ENCODE results near the gene CRNN.

The CRNN gene

DNA sequence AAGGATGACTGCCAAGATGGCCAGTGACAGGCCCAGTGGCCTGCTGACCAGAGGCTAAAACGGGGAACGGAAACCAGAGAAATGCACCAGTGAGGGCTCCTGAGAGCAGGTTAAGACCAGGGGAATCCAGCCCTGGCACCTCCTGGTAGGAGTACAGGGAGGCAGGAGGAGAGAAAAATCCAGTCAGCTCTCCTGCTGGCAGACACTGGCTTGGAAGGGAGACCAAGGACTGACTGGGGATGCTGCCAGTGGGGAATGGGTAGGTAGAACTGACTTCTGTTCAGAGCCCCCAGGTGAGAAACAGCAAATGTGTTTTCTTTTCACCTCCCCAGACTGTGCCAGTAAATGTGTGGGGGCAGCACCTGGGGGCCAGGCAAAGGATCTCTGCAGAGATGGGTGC lies 27.7 kb upstream of the CRNN start:
- Mint-ChIP-seq H3K9me3 (no peaks in the 10 kb centered on the region), H3K36me3 (no peaks in the 10 kb centered on the region), H3K27me3 (peaks cover 27% of the 10 kb centered on the region), H3K4me3 (no peak overlapping the region), H3K4me1 (peaks cover 7% of the 10 kb centered on the region), H3K27ac (no peak overlapping the region)
- ATAC-seq: no peak

DNA sequence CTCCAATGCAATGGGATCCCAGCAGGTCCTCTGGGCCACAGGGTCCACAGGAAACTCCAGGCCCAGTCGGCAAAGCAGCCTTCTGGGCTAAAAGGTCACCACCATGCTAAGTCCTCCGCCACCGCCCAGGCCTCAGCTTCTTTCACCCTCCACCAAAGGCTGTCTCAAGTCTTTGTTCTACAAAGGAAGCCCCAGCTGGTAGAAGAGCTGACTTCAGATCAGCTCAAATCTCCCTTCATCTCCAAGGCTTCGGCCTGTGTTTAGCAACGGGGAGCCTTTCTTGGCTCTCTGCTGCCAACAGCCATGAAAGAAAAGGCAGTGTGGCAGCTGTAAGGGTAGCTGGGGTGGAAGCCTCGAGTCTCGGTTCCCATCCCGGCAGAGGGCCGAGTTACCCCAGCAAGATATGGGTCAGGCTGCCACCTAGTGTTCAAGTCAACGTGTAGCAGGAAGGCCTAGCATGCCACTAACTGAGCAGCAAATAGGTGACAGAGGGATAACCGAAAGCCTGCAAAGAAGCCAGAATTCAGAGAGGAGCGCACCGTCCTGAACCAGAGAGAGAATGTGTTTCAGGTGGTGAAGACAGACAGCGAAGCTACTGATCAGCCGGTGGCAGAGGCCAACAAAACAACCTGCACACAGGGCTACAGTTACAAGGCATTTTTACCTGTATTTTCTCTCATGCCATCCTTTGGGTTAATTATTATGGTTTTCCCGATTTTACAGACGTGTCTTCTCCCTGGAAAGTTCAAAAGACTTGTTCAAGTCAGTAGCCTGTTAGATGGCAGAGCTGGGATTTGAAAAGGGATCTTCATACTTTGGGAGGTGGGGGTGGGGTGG lies 26.8 kb upstream of the CRNN start:
- Mint-ChIP-seq H3K36me3 (no peaks in the 10 kb centered on the region), H3K9me3 (no peaks in the 10 kb centered on the region), H3K4me1 (peaks cover 7% of the 10 kb centered on the region), H3K27me3 (peaks cover 36% of the 10 kb centered on the region), H3K4me3 (no peak overlapping the region), H3K27ac (no peak overlapping the region)
- ATAC-seq: peak; percentile 96

DNA sequence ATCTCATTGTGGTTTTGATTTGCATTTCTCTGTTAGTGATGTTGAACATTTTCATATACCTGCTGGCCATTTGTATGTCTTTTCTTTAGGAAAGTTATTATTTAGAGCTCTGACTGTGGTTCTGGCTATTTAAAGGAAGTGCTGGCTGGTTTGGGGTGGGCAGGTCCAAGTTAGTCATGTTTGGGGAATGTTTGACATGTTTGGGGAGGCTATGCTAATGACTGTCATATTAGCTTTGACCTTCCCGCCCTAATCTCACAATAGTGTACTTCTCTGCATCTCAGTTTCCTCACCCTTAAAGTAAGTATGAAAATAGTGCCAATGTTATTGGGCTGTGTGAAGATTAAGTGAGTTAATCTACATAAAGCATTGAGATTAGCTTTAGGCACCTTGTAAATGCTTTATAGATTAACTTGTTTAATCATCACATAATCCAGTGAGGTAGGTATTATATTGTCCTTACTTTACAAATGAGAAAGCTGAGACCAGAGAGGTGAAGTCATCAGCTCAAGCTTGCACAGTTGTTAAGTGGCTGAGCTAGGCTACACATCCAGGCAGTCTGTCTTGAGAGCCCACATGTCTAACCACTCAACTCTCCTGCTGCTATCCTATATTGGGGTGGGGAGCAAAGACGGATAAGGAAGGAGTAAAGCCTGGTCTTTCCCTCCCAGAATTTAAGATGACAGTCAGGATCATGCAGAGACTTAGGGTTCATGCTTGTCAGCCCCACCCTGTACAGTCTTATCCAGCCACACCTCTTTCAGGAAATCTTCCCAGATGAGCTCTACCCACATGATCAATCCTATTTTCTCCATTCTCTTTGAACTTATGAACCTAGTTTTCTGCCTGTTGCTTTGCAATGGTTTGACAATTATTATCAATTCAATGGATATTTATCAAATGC lies 22.8 kb upstream of the CRNN start:
- H3K9me3 Mint-ChIP-seq: no peaks in the 10 kb centered on the region

DNA sequence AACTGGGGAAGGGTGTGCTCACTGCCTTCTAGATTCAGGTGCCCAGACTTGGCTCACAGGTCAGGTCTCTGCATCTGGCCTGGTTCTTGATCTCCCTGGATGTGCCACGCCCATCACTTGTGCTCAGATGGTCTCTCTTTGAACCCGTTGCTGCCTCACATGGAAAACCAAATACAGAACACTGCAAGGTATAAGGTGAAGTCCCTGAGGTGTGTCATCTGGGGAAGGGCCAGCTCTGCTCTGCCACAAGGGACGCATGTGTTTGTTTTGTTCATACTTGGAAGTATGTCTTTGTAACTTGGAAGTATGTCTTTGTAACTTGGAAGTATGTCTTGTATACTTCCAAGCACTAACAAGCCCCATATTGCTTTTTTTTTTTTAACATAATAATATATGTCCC lies 13.4 kb upstream of the CRNN start:
- Mint-ChIP-seq H3K9me3 (peaks cover 6% of the 10 kb centered on the region), H3K27ac (no peak overlapping the region), H3K36me3 (no peaks in the 10 kb centered on the region), H3K4me1 (no peaks in the 10 kb centered on the region), H3K27me3 (peaks cover 15% of the 10 kb centered on the region), H3K4me3 (no peak overlapping the region)
- ATAC-seq: no peak

More for the DNA sequence above, 22.8 kb upstream of the CRNN start:
- Mint-ChIP-seq H3K36me3 (no peaks in the 10 kb centered on the region), H3K4me3 (no peak overlapping the region), H3K4me1 (peaks cover 7% of the 10 kb centered on the region), H3K27ac (no peak overlapping the region), H3K27me3 (peaks cover 40% of the 10 kb centered on the region)
- no peak for ATAC-seq

DNA sequence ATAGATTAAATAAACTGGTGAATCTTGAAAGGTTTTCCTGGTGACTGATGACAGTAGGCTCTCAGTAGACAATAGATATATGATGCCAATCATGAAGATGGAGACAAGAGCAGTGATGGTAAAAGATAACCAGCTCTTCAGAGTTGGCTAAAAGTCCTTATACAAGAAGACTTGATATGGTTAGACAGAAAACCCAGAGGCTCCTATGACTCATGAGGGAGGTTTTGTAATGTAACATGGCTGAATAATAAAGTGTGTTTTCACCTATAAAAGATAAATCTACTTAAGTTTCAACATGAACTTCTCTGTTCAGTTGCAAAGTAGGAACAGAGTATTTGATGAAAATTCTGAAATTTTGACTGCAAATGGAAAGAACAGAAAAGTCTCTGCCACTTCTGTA lies 12.7 kb upstream of the CRNN start:
- H3K4me1 Mint-ChIP-seq: no peaks in the 10 kb centered on the region
- ATAC-seq: no peak
- no peak overlapping the region for H3K4me3 Mint-ChIP-seq
- H3K27me3 Mint-ChIP-seq: peaks cover 15% of the 10 kb centered on the region
- no peaks in the 10 kb centered on the region for H3K36me3 Mint-ChIP-seq
- H3K9me3 Mint-ChIP-seq: peaks cover 6% of the 10 kb centered on the region
- H3K27ac Mint-ChIP-seq: no peak overlapping the region

DNA sequence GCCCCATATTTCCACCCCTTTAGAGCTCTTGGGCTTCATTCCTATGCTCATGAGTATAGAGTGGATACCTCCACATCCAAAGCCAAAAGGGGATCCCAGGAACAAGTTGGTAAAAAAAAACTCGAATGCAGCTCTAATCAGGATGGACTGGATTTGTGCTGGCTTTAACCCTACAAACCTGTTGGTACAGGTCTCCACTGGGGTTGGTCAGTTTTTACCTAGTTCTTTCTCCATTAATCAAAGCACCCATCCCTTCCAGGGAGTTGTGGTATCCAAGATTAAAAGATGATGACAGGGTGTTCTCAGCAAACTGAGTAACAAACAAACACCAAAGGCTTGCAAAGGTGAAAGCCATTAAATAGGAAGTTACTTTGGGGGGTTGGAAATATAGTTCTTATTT lies 5.9 kb upstream of the CRNN start:
- Mint-ChIP-seq H3K36me3 (no peaks in the 10 kb centered on the region), H3K9me3 (peaks cover 6% of the 10 kb centered on the region), H3K27ac (no peak overlapping the region), H3K4me3 (no peak overlapping the region), H3K4me1 (no peaks in the 10 kb centered on the region), H3K27me3 (peaks cover 29% of the 10 kb centered on the region)
- no peak for ATAC-seq

DNA sequence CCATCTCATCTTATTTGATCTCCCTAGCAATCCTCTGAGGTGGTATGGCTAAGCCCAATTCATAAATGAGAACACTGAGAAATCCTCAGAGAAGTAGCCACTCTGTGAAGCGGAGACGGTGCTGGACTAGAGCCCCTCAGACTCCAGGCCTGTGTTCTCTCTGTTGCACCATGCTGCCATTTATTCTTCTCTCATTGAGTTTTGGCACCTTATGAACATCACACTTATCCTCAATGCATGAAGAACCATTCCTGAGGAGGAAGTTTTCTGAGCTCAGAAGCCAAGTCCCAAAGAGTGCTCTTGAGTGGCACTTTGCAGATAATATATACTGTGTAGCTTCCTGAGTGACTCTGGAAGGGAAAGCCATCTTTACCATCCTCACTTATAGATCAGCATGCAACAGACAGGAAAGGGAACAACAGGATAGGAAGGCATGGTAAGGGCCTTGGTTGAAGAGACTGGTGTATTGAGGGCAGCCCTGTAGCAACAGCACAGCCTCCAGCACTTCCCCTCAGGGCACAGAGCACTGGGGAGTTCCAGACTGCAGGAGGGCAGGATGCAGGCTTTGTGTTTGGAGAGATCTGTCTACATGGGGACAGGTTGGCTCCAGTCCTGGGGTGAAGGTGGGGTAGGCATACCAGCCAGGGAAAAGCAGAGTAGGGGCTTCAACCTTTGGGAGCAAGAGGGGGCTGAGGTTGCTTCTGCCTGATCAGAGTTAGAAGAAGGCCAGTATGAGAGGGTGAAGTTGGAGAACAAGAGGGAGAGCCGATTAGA lies 1.6 kb upstream of the CRNN start:
- Mint-ChIP-seq H3K9me3 (no peaks in the 10 kb centered on the region), H3K4me1 (no peaks in the 10 kb centered on the region), H3K27ac (no peak overlapping the region), H3K4me3 (no peak overlapping the region), H3K36me3 (no peaks in the 10 kb centered on the region), H3K27me3 (peaks cover 17% of the 10 kb centered on the region)
- no peak for ATAC-seq

DNA sequence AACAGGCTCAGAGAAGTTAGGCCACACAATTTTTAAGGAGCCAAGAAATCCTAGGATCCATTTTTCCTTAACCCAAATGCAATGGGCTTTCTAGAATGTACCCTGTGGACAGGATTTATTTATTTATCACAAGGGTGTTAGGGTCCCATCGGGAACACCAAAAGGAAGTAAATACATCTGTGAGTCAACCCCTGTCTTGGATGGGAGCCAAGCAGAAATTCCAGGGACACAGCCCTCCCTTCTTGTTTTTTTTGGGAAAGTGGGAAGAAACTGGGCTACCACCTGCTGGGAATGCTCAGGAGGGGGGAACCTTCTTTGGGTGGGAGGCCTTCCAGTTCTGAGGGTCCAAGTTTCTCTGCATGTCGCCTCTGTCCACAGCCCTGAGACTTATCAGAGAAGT lies 1.3 kb downstream of the CRNN start:
- Mint-ChIP-seq H3K27me3 (peaks cover 42% of the 10 kb centered on the region), H3K4me1 (no peaks in the 10 kb centered on the region), H3K27ac (no peak overlapping the region), H3K36me3 (no peaks in the 10 kb centered on the region), H3K4me3 (no peak overlapping the region), H3K9me3 (no peaks in the 10 kb centered on the region)
- no peak for ATAC-seq

DNA sequence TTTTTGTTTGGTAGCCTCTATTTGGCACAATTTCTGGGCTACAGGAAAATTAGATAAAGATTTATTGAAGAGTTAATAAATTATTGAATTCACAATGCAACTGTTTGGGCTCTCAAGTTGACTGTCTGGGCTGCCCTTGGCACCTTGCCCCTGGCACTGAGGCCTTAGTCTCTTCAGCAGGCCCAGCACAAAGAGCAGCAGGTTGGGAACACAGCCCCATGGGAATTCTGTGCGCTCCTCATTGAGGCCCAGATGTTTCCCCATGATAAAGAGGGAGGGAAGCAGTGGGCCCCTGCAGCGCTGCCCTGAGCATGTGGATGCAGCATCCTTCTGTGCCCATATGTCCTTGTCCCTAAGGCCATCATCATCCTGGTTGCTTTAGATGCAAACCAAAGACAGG lies 2.9 kb downstream of the CRNN start:
- H3K27me3 Mint-ChIP-seq: peaks cover 54% of the 10 kb centered on the region
- no peak for ATAC-seq
- no peak overlapping the region for H3K27ac Mint-ChIP-seq
- no peaks in the 10 kb centered on the region for H3K36me3 Mint-ChIP-seq
- H3K4me3 Mint-ChIP-seq: no peak overlapping the region
- H3K4me1 Mint-ChIP-seq: no peaks in the 10 kb centered on the region
- H3K9me3 Mint-ChIP-seq: no peaks in the 10 kb centered on the region

DNA sequence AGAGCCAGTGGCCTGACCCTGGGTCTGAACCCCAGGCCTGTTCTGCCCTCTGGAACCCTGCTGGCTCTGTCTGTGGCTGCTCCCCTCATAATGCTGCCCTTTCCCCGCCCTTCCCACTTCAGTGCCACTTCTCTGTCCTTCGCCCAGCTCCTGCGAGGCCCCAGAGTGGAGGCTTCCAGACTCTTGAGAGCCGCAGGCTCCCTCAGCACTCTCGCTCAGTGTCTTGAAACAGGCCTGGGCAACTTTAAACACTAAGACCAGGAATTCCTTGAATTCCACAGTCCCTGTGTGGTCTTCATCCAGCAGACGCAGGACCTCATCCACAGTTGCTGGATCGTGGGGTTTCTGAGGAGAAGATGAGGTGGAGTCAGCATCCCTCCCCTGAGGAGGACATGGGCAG lies 3.5 kb downstream of the CRNN start:
- peaks cover 54% of the 10 kb centered on the region for H3K27me3 Mint-ChIP-seq

DNA sequence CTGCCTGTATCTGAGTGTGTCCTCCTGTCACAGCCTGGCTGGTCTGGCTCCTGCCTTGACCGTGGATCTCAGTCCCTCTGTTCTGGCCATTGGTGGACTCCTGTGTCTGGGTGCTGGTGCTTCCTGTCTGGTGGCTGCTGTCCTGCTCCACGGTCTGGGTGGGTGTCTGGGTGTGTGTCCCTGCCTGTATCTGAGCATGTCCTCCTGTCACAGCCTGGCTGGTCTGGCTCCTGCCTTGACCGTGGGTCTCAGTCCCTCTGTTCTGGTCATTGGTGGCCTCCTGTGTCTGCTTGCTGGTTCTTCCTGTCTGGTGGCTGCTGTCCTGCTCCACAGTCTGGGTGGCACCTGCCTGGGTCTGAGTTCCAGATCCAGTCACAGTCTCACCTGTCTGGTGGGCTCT lies 4.0 kb downstream of the CRNN start:
- Mint-ChIP-seq H3K27me3 (peaks cover 55% of the 10 kb centered on the region), H3K4me3 (no peak overlapping the region), H3K4me1 (no peaks in the 10 kb centered on the region), H3K27ac (no peak overlapping the region), H3K36me3 (no peaks in the 10 kb centered on the region), H3K9me3 (no peaks in the 10 kb centered on the region)
- peak; percentile 13 for ATAC-seq

More for the DNA sequence above, 3.5 kb downstream of the CRNN start:
- Mint-ChIP-seq H3K4me1 (no peaks in the 10 kb centered on the region), H3K4me3 (no peak overlapping the region), H3K36me3 (no peaks in the 10 kb centered on the region), H3K9me3 (no peaks in the 10 kb centered on the region), H3K27ac (no peak overlapping the region)
- ATAC-seq: peak; percentile 32

DNA sequence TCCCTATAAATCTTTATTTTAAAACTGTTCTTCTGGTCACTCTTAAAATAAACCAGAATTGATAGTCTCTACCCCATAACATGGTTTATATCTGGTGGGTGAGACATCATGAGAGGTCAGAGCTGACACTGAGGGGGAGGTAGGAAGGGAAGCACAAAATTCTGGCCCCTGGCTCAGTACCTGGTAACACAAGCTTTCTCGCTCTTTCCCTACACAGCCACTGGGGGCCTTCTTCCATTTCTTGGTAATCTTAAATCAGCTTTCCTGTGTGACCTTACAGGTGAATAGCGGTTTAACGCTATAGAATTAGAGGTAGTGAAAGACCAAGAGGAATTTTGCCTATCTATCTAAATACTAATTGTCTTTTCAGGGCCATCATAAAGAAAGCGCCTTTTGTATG lies 5.4 kb downstream of the CRNN start:
- H3K4me1 Mint-ChIP-seq: no peaks in the 10 kb centered on the region
- peaks cover 64% of the 10 kb centered on the region for H3K27me3 Mint-ChIP-seq
- no peak for ATAC-seq
- H3K27ac Mint-ChIP-seq: no peak overlapping the region
- H3K9me3 Mint-ChIP-seq: no peaks in the 10 kb centered on the region
- no peaks in the 10 kb centered on the region for H3K36me3 Mint-ChIP-seq
- H3K4me3 Mint-ChIP-seq: no peak overlapping the region

DNA sequence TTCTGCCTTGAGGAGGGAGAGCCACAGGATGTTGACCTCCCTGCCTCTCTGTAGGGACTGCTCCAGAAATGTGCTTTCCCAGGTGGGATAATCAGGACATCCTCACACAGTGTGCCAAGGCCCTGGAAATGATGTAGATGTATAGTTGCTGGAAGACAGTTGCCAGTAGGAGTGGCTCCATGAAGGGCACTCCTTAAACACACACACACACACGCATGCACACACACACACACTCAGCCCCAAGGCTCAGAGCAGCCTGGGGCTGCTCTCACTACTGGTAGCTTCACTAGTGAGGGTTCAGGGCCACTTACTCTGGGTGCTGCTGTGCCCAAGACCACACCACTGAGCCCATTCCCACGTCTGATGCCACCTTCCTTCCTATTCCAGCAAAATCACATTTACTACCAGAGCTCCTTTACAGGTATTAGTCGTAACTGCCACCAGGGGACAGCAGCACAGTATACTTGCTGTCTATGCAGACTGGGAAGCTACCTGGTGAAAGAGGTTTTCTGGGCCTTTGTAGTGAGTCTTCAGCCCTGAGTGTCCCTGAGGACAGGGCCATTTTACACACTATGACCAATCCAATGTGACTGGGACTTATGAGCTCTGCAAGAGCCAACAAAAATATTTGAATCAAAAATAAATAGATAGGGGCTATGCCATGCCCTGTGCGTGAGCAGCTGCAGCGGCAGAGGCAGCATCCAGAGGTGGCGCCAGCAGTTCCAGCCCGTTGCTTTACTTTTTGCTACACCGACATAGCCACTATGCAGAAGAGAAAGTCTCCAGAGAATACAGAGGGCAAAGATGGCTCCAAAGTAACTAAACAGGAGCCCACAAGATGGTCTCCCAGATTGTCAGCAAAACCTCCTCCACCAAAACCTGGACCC lies 15.0 kb downstream of the CRNN start:
- ATAC-seq: peak; percentile 47
- H3K4me1 Mint-ChIP-seq: no peaks in the 10 kb centered on the region
- H3K27me3 Mint-ChIP-seq: peaks cover 12% of the 10 kb centered on the region
- H3K36me3 Mint-ChIP-seq: no peaks in the 10 kb centered on the region
- H3K27ac Mint-ChIP-seq: no peak overlapping the region
- no peak overlapping the region for H3K4me3 Mint-ChIP-seq
- no peaks in the 10 kb centered on the region for H3K9me3 Mint-ChIP-seq

DNA sequence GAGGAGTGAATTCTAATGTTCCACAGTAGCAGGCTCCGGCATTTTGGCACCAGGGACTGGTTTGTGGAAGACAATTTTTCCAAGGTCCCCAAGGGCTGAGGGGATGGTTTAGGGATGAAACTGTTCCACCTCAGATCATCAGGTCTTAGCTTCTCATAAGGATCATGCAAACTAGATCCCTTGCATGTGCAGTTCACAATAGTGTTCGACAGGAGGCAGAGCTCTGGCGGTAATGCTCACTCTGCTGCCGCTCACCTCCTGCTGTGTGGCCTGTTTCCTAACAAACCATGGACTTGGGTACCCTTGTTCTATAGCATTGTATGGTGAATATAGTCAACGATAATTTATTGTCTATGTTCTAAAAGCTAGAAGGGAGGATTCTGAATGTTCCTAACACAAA lies 16.6 kb downstream of the CRNN start:
- Mint-ChIP-seq H3K27ac (no peak overlapping the region), H3K4me1 (no peaks in the 10 kb centered on the region), H3K9me3 (no peaks in the 10 kb centered on the region), H3K27me3 (peaks cover 28% of the 10 kb centered on the region), H3K36me3 (no peaks in the 10 kb centered on the region), H3K4me3 (no peak overlapping the region)
- no peak for ATAC-seq

All from stimulated activated memory B cell treated with anti-CD40 and anti-IgM and Interleukin-4, amounts not matched to agents 10 μg/mL and 1 μg/mL and 100 μg/mL, for 72 hours (primary cell).